CD4-positive, alpha-beta memory T cell (primary cell): Measurements from ENCODE around the gene PHLDB2. TPM values are rescaled to one million over a fixed set of nuclear protein-coding genes. Genes with fewer than 3 reads are reported as not detected.
A peak's percentile ranks its signal among the peaks of the same experiment; 100 is the strongest.

ENCODE experiments used
- CTCF ChIA-PET: fragments of 350-600 bp; sonication (Branson Sonifier 250); formaldehyde crosslinking; loops from one replicate; lab custom pipeline; 2021; ENCODE audit warnings: inconsistent platforms; ENCODE audit not compliant: partially characterized antibody; lab: Charles Lee
- POLR2A ChIA-PET: fragments of 350-600 bp; sonication (Branson Sonifier 250); formaldehyde crosslinking; loops from one replicate; lab custom pipeline; 2021; ENCODE audit not compliant: partially characterized antibody; lab: Charles Lee
- DNase-seq, 5 donors: peaks; one replicate each; pipeline versions ENCODE4 v3.0.0 to v3.0.0-alpha.2; 2020 to 2022; ENCODE audit warnings: mixed read lengths in 1 of 5
- H3K27ac ChIP-seq: one replicate; pipeline ENCODE4 v1.7.0; 2013; ENCODE audit warnings: low read depth, low read length
- H3K27me3 ChIP-seq: 2 replicates; pipeline ENCODE4 v1.7.0; 2013; ENCODE audit warnings: mild to moderate bottlenecking, low read length, moderate library complexity; ENCODE audit not compliant: insufficient read depth
- H3K36me3 ChIP-seq: 2 replicates; pipeline ENCODE4 v1.7.0; 2013; ENCODE audit warnings: mild to moderate bottlenecking, low read length, moderate library complexity; ENCODE audit not compliant: insufficient read depth
- H3K4me1 ChIP-seq: 2 replicates; pipeline ENCODE4 v1.7.0; 2013; ENCODE audit warnings: mild to moderate bottlenecking, low read length, moderate library complexity; ENCODE audit not compliant: insufficient read depth
- H3K4me3 ChIP-seq, 2 donors: one replicate each; pipeline ENCODE4 v1.7.0; 2013; ENCODE audit warnings: low read length in 2 of 2, mild to moderate bottlenecking in 1 of 2
- H3K9me3 ChIP-seq, 2 donors: one replicate each; pipeline ENCODE4 v1.7.0; 2013; ENCODE audit warnings: low read length in 2 of 2, control low read depth in 1 of 2; ENCODE audit not compliant: control insufficient read depth in 1 of 2
- H3K27ac Mint-ChIP-seq, 7 donors: one replicate each; pipeline ENCODE4 v1.8.0; 2020 to 2021; ENCODE audit warnings: mixed read lengths in 7 of 7, mild to moderate bottlenecking in 6 of 7, inconsistent platforms in 3 of 7, moderate library complexity in 3 of 7
- H3K27me3 Mint-ChIP-seq, 2 donors: one replicate each; pipeline ENCODE4 v1.8.0; 2020 to 2021; ENCODE audit warnings: mixed read lengths in 2 of 2
- H3K36me3 Mint-ChIP-seq, 2 donors: one replicate each; pipeline ENCODE4 v1.8.0; 2020 to 2021; ENCODE audit warnings: mixed read lengths in 2 of 2, inconsistent platforms in 1 of 2, mild to moderate bottlenecking in 1 of 2
- H3K4me1 Mint-ChIP-seq, 4 donors: one replicate each; pipeline ENCODE4 v1.8.0; 2020 to 2021; ENCODE audit warnings: mixed read lengths in 4 of 4, mild to moderate bottlenecking in 1 of 4
- H3K4me3 Mint-ChIP-seq, 8 donors: one replicate each; pipeline ENCODE4 v1.8.0; 2020 to 2021; ENCODE audit warnings: mixed read lengths in 8 of 8, mild to moderate bottlenecking in 7 of 8, moderate library complexity in 6 of 8, inconsistent platforms in 3 of 8
- H3K9me3 Mint-ChIP-seq, 8 donors: one replicate each; pipeline ENCODE4 v1.8.0; 2020 to 2021; ENCODE audit warnings: mixed read lengths in 8 of 8, mild to moderate bottlenecking in 5 of 8, inconsistent platforms in 3 of 8, moderate library complexity in 1 of 8
- intact Hi-C: fragments of 100-400 bp; cut with micrococcal nuclease; formaldehyde crosslinking; loops from one replicate; pipeline ENCODE4 v1.15.1; 2023
- polyA plus RNA-seq, 2 donors: library from polyadenylated mRNA; unstranded; fragments of 300-500 nt; fragmentation: Illumina TruSeq; gene quantifications; one replicate each; pipeline ENCODE4 v1.2.3, GENCODE V29; 2021
- total RNA-seq, 2 experiments: library from RNA; stranded (reverse); gene quantifications; one replicate each; pipeline ENCODE4 v1.2.3, GENCODE V29; 2021

PHLDB2 gene
- total and polyA plus RNA-seq, 4 experiments from 2014 or later, result 2.8 to 8.5 (median 7.8) TPM

DNA sequence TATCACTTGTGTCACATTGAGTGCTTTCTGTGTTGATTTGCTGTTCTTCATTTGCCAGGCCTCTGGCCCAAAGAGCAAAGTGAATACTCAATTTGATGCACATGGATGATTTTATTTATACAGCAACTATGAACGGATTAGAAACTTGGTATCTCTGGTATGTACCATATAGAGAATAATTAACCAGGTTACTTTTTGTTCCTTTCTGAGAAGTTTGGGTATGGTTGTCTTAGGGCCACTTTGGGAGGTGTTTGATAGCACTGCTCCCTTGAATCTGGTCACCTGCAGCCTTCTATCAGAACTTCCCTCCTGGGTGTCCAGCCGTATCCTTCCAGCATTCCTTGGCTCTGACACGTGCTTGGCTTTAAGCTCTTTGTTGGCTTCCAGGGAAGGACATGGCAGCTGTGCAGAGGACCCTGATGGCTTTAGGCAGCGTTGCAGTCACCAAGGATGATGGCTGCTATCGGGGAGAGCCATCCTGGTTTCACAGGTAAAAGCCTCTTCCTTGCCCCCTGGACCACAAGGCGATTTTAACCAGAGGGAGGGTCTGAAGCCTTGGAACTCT is 152.4 kb downstream of the PHLDB2 start:
- H3K9me3 Mint-ChIP-seq, result no peaks in the 10 kb centered on the region
- no peaks in the 10 kb centered on the region for H3K36me3 ChIP-seq
- CTCF ChIA-PET, result interaction anchor here (1.0 to 8.2 kb wide), 5 partner anchors 11 to 294 kb away, joined by 3 to 207 read pairs (median 75); partner anchors contain the start of gene TAGLN3
- intact Hi-C loops, result no loop called here
- no peak for DNase-seq
- no peaks in the 10 kb centered on the region for H3K27me3 ChIP-seq
- H3K4me3 Mint-ChIP-seq, result no peak overlapping the region
- peaks cover 5 to 12% (median 8%) of the 10 kb centered on the region in 4 donors for H3K4me1 Mint-ChIP-seq
- H3K27ac ChIP-seq, result no peak overlapping the region
- H3K9me3 ChIP-seq, result no peaks in the 10 kb centered on the region
- H3K27ac Mint-ChIP-seq, result no peak overlapping the region
- no peaks in the 10 kb centered on the region for H3K36me3 Mint-ChIP-seq
- no peaks in the 10 kb centered on the region for H3K27me3 Mint-ChIP-seq
- H3K4me1 ChIP-seq, result peaks cover 4% of the 10 kb centered on the region
- no peak overlapping the region for H3K4me3 ChIP-seq
- POLR2A ChIA-PET, result no interaction called here

DNA sequence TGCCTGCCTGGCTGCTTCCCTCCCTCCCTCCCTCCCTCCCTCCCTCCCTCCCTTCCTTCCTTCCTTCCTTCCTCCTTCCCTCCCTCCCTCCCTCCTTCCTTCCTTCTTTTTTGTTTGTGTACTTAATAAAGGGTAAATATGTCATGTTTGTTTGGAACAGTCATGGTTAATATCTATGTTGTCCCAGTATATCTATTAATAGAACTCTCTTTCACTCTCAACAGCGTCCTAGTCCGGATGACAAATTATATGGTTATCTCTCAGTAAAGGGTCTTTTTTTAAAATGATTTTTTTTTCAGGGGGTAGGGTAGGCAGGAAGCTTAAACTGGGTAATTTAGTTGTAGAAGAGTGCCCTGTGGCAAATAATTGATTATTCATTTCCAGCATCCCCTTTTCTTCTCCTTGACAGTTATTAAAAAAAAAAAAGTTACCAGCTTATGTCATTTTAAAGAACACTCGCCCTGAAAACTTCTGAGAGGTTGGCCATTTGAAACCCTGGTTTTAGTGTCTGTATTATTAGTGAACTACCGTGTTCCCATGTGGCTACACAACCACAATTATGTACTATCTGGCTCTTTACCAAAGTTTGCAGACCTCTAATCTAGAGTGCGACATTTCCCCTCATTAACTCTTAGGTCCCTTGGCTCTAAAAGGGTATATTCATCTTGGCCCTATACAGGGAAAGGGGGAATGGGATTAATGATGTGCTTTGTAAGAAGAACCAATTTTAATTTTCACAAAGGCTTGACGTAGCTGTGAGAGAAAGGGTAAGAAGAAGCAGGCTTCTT is 153.3 kb downstream of the PHLDB2 start:
- no peaks in the 10 kb centered on the region for H3K27me3 ChIP-seq
- ChIA-PET CTCF (interaction anchor here (0.8 to 8.2 kb wide), 18 partner anchors 11 to 343 kb away, joined by 3 to 207 read pairs (median 10); partner anchors contain the start of genes ABHD10 and TAGLN3), POLR2A (interaction anchor here (0.6 to 2.0 kb wide), 4 partner anchors 23 to 296 kb away, joined by 3 to 10 read pairs (median 6); partner anchors contain the start of gene ABHD10)
- intact Hi-C loops, result no loop called here
- H3K4me3 Mint-ChIP-seq, result peak overlapping the region in 1 of 8 donors; percentile 33
- H3K36me3 Mint-ChIP-seq, result no peaks in the 10 kb centered on the region
- DNase-seq, result no peak
- no peaks in the 10 kb centered on the region for H3K27me3 Mint-ChIP-seq
- no peak overlapping the region for H3K4me3 ChIP-seq
- no peak overlapping the region for H3K27ac ChIP-seq
- peaks cover 4% of the 10 kb centered on the region for H3K4me1 ChIP-seq
- no peaks in the 10 kb centered on the region for H3K9me3 Mint-ChIP-seq
- peaks cover 5 to 12% (median 8%) of the 10 kb centered on the region in 4 donors for H3K4me1 Mint-ChIP-seq
- no peaks in the 10 kb centered on the region for H3K9me3 ChIP-seq
- H3K27ac Mint-ChIP-seq, result no peak overlapping the region
- H3K36me3 ChIP-seq, result no peaks in the 10 kb centered on the region

DNA sequence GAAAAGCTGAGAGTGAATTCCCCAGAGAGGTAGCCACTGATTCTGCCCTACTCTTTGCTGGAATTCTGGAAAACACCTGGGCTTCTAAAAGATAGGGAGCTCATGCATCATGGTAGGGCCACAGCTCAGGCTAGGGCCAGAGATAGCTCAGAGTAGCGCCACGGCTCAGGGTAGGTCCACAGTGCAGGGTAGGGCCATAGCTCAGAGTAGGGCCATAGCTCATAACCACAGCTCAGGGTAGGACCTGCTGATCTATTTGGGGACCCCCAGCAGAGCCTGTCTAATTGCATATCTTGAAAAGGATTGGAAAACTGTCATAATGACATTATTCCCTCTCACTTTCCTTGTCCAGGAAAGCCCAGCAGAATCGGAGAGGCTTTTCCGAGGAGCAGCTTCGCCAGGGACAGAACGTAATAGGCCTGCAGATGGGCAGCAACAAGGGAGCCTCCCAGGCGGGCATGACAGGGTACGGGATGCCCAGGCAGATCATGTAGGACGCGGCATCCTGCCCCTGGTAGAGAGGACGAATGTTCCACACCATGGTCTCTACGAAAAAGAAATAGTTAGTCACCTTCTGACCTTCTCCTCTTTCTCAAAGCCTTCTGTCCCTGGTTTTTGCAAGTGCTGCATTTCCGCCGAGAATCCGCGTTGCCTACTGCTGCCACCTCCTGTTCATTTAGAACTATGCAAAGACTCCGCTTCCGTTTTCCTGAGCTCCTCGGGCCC is 154.2 kb downstream of the PHLDB2 start:
- Mint-ChIP-seq H3K27ac (peak overlapping the region in 3 of 7 donors; percentile 4 to 57 (median 56)), H3K9me3 (no peaks in the 10 kb centered on the region), H3K4me3 (peak overlapping the region in 5 of 8 donors; percentile 3 to 51 (median 33)), H3K4me1 (peaks cover 5 to 12% (median 8%) of the 10 kb centered on the region in 4 donors), H3K36me3 (no peaks in the 10 kb centered on the region), H3K27me3 (no peaks in the 10 kb centered on the region)
- Histone ChIP-seq H3K4me1 (peaks cover 4% of the 10 kb centered on the region), H3K36me3 (no peaks in the 10 kb centered on the region), H3K9me3 (no peaks in the 10 kb centered on the region), H3K27ac (no peak overlapping the region), H3K27me3 (no peaks in the 10 kb centered on the region), H3K4me3 (peak overlapping the region in 1 of 2 donors; percentile 19)
- ChIA-PET CTCF (interaction anchor here (0.6 to 8.2 kb wide), 35 partner anchors 10 to 1506 kb away, joined by 3 to 207 read pairs (median 5); partner anchors contain the start of genes ABHD10 and TAGLN3), POLR2A (interaction anchor here (0.6 to 2.0 kb wide), 8 partner anchors 14 to 297 kb away, joined by 3 to 10 read pairs (median 4); partner anchors contain the start of genes ABHD10 and PHLDB2)
- intact Hi-C loops, result loop anchor here (1.0 kb wide), 3 partner anchors 24 to 344 kb away; no protein-coding TSS in a partner anchor
- DNase-seq, result peak; percentile 46 to 54 (median 51)

DNA sequence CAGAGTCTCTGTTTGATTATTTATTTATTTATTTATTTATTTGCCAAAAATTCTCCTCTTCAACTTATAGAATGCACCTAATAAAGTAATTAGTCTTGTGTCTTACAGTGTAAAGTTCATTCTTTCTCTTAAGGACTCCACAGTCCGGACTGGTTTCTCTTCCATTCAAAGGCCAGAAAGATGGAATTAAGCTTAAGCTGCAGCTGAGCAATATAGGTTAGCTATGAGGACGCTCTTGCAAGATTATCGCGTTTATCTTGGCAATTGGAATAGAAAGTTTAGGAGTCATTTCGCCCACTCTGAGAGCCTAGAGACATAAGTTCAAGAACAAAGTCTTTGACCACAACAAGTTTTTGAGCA is 154.7 kb downstream of the PHLDB2 start:
- Mint-ChIP-seq H3K27ac (peak overlapping the region in 3 of 7 donors; percentile 4 to 57 (median 56)), H3K4me1 (peaks cover 5 to 12% (median 8%) of the 10 kb centered on the region in 4 donors), H3K27me3 (no peaks in the 10 kb centered on the region), H3K4me3 (peak overlapping the region in 3 of 8 donors; percentile 22 to 31 (median 24)), H3K36me3 (no peaks in the 10 kb centered on the region), H3K9me3 (no peaks in the 10 kb centered on the region)
- Histone ChIP-seq H3K9me3 (no peaks in the 10 kb centered on the region), H3K36me3 (no peaks in the 10 kb centered on the region), H3K27ac (no peak overlapping the region), H3K4me1 (peaks cover 4% of the 10 kb centered on the region), H3K27me3 (no peaks in the 10 kb centered on the region), H3K4me3 (no peak overlapping the region)
- intact Hi-C loops, result loop anchor here (1.0 kb wide), 3 partner anchors 24 to 344 kb away; no protein-coding TSS in a partner anchor
- POLR2A ChIA-PET, result interaction anchor here (0.6 to 2.0 kb wide), 7 partner anchors 14 to 296 kb away, joined by 3 to 10 read pairs (median 4); partner anchors contain the start of genes ABHD10 and PHLDB2
- DNase-seq, result no peak
- CTCF ChIA-PET, result interaction anchor here (0.6 to 8.2 kb wide), 32 partner anchors 10 to 1506 kb away, joined by 3 to 207 read pairs (median 6); partner anchors contain the start of genes ABHD10 and TAGLN3

DNA sequence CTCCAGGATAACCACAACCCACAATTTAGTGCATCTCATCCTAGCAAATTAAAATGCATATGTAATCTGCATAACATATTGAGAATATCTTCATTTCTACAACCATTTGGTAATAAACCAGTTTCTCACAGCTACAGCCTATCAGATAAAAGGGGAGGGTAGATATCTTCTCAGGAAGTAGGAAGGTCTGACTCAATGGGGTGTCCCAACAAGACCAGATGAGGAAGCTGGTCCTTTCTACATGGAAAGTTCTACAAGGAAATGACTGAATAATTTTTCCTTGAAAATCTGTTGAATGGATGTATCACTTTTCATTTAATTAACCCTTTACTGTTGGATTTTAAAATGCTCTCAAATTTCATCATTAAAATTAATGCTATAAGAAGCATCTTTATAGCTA is 158.0 kb downstream of the PHLDB2 start:
- ChIA-PET CTCF (interaction anchor here (1.1 to 8.2 kb wide), 6 partner anchors 8 to 348 kb away, joined by 4 to 207 read pairs (median 24); no protein-coding TSS in a partner anchor), POLR2A (no interaction called here)
- Mint-ChIP-seq H3K27me3 (no peaks in the 10 kb centered on the region), H3K4me3 (no peak overlapping the region), H3K27ac (no peak overlapping the region), H3K36me3 (no peaks in the 10 kb centered on the region), H3K4me1 (peaks cover 5 to 12% (median 8%) of the 10 kb centered on the region in 4 donors), H3K9me3 (peaks cover 0 to 4% (median 0%) of the 10 kb centered on the region in 8 donors)
- Histone ChIP-seq H3K9me3 (no peaks in the 10 kb centered on the region), H3K36me3 (no peaks in the 10 kb centered on the region), H3K4me1 (peaks cover 4% of the 10 kb centered on the region), H3K27ac (no peak overlapping the region), H3K4me3 (no peak overlapping the region), H3K27me3 (no peaks in the 10 kb centered on the region)
- intact Hi-C loops, result no loop called here
- no peak for DNase-seq

DNA sequence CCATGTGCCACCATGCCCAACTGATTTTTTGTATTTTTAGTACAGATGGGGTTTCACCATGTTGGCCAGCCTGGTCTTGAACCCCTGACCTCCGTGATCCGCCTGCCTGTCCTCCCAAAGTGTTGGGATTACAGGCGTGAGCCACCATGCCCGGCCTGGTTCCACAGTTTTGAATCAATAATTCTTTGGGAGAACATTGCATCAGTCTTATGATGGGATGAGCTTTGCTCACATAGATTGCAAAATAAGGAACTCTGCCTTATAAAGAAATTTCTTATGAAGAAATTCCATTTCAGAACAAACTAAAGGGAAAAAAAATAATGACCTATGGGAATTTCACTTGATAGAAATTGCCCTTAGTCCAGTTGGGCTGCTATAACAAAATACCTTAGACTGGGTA is 159.6 kb downstream of the PHLDB2 start:
- H3K4me1 ChIP-seq, result no peaks in the 10 kb centered on the region
- no peak overlapping the region for H3K27ac Mint-ChIP-seq
- intact Hi-C loops, result no loop called here
- no peak overlapping the region for H3K27ac ChIP-seq
- no peaks in the 10 kb centered on the region for H3K36me3 ChIP-seq
- H3K36me3 Mint-ChIP-seq, result no peaks in the 10 kb centered on the region
- peaks cover 2 to 4% (median 3%) of the 10 kb centered on the region in 4 donors for H3K4me1 Mint-ChIP-seq
- ChIA-PET CTCF (no interaction called here), POLR2A (interaction anchor here (1.0 kb wide), 1 partner anchor 33 kb away, joined by 3 read pairs; no protein-coding TSS in a partner anchor)
- no peak for DNase-seq
- H3K9me3 ChIP-seq, result no peaks in the 10 kb centered on the region
- H3K9me3 Mint-ChIP-seq, result peaks cover 0 to 7% (median under 1%) of the 10 kb centered on the region in 8 donors
- no peak overlapping the region for H3K4me3 ChIP-seq
- H3K27me3 ChIP-seq, result no peaks in the 10 kb centered on the region
- no peaks in the 10 kb centered on the region for H3K27me3 Mint-ChIP-seq
- H3K4me3 Mint-ChIP-seq, result no peak overlapping the region
